Measurements from ENCODE around the gene DPEP1.

Gene DPEP1

GRCh38 chr16:89600427-89600826 lies 13.0 kb upstream of the DPEP1 start:
- DNase-seq = no peak

GRCh38 chr16:89600956-89601355 lies 12.5 kb upstream of the DPEP1 start:
- DNase-seq = no peak

GRCh38 chr16:89601906-89602272 lies 11.6 kb upstream of the DPEP1 start:
- DNase-seq = no peak

- DNase-seq = peak; percentile 67
Measured at GRCh38 chr16:89602273-89602951, 11.0 kb upstream of the DPEP1 start.

GRCh38 chr16:89602952-89603590 lies 10.4 kb upstream of the DPEP1 start:
- DNase-seq = no peak

GRCh38 chr16:89604764-89605163 lies 8.7 kb upstream of the DPEP1 start:
- no peak for DNase-seq

GRCh38 chr16:89605186-89605970 lies 8.1 kb upstream of the DPEP1 start:
- no peak for DNase-seq

- DNase-seq = no peak
Measured at GRCh38 chr16:89606006-89606405, 7.4 kb upstream of the DPEP1 start.

- no peak for DNase-seq
Measured at GRCh38 chr16:89607453-89607852, 6.0 kb upstream of the DPEP1 start.

- DNase-seq = no peak
Measured at GRCh38 chr16:89607937-89608740, 5.3 kb upstream of the DPEP1 start.

- no peak for DNase-seq
Measured at GRCh38 chr16:89610108-89610453, 3.4 kb upstream of the DPEP1 start.

GRCh38 chr16:89612415-89613166 lies 851 bp upstream of the DPEP1 start:
- no peak for DNase-seq

GRCh38 chr16:89613954-89614459 lies 565 bp downstream of the DPEP1 start:
- no peak for DNase-seq

GRCh38 chr16:89615176-89615575 lies 1.7 kb downstream of the DPEP1 start:
- no peak for DNase-seq

GRCh38 chr16:89615596-89616090 lies 2.2 kb downstream of the DPEP1 start:
- DNase-seq = peak; percentile 40

- DNase-seq = peak; percentile 36
Measured at GRCh38 chr16:89616623-89617022, 3.2 kb downstream of the DPEP1 start.

- no peak for DNase-seq
Measured at GRCh38 chr16:89617036-89617435, 3.6 kb downstream of the DPEP1 start.

- DNase-seq = no peak
Measured at GRCh38 chr16:89618109-89618998, 4.9 kb downstream of the DPEP1 start.

- DNase-seq = no peak
Measured at GRCh38 chr16:89619840-89620239, 6.4 kb downstream of the DPEP1 start.

GRCh38 chr16:89620406-89620841 lies 7.0 kb downstream of the DPEP1 start:
- no peak for DNase-seq

GRCh38 chr16:89621136-89621697 lies 7.8 kb downstream of the DPEP1 start:
- DNase-seq = no peak

Measured in activated gamma-delta T cell treated with Interleukin-2 at 50 U/mL for 16 hours (primary cell).